Kidney epithelial cell (primary cell): ENCODE data around the gene ARF6. TPM values are rescaled to one million over a fixed set of nuclear protein-coding genes. Genes with fewer than 3 reads are reported as not detected.
A peak's percentile ranks its signal among the peaks of the same experiment; 100 is the strongest.

Experiments used
- DNase-seq: peaks from one replicate; pipeline ENCODE4 v3.0.0-alpha.2; 2010; ENCODE audit warnings: low read depth
- H3K27me3 ChIP-seq: 2 replicates; pipeline ENCODE4 v1.6.0; 2011; ENCODE audit warnings: low read length; ENCODE audit not compliant: control insufficient read depth, insufficient read depth
- H3K36me3 ChIP-seq: 2 replicates; pipeline ENCODE4 v1.5.1; 2011; ENCODE audit warnings: low read length; ENCODE audit not compliant: control insufficient read depth, insufficient read depth
- H3K4me3 ChIP-seq: 2 replicates; pipeline ENCODE4 v1.5.1; 2011; ENCODE audit warnings: low read depth, mild to moderate bottlenecking, control low read depth, low read length
- total RNA-seq: library from RNA; depleted of rRNA; stranded (reverse); fragments of >200 nt; gene quantifications from 2 replicates; pipeline ENCODE4 v1.2.3, GENCODE V29; 2015
- TF ChIP-seq, protein P1 (sequence below): IDR thresholded peaks from 2 replicates; pipeline ENCODE4 v1.5.1; 2011; ENCODE audit warnings: mild to moderate bottlenecking, moderate library complexity, low read length, control low read depth, inconsistent platforms; ENCODE audit not compliant: insufficient read depth, poor library complexity, severe bottlenecking

ARF6 gene
- total RNA-seq, 1 donor from 2014 or later: 76.3 TPM

- TF ChIP-seq, protein P1, sequence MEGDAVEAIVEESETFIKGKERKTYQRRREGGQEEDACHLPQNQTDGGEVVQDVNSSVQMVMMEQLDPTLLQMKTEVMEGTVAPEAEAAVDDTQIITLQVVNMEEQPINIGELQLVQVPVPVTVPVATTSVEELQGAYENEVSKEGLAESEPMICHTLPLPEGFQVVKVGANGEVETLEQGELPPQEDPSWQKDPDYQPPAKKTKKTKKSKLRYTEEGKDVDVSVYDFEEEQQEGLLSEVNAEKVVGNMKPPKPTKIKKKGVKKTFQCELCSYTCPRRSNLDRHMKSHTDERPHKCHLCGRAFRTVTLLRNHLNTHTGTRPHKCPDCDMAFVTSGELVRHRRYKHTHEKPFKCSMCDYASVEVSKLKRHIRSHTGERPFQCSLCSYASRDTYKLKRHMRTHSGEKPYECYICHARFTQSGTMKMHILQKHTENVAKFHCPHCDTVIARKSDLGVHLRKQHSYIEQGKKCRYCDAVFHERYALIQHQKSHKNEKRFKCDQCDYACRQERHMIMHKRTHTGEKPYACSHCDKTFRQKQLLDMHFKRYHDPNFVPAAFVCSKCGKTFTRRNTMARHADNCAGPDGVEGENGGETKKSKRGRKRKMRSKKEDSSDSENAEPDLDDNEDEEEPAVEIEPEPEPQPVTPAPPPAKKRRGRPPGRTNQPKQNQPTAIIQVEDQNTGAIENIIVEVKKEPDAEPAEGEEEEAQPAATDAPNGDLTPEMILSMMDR: peak; percentile 82
- H3K36me3 ChIP-seq: no peaks in the 10 kb centered on the region
- peak overlapping the region; percentile 100 for H3K4me3 ChIP-seq
- no peaks in the 10 kb centered on the region for H3K27me3 ChIP-seq
- DNase-seq: peak; percentile 39
Measured at GRCh38 chr14:49853572-49854375, 39.1 kb upstream of the ARF6 start.

DNA sequence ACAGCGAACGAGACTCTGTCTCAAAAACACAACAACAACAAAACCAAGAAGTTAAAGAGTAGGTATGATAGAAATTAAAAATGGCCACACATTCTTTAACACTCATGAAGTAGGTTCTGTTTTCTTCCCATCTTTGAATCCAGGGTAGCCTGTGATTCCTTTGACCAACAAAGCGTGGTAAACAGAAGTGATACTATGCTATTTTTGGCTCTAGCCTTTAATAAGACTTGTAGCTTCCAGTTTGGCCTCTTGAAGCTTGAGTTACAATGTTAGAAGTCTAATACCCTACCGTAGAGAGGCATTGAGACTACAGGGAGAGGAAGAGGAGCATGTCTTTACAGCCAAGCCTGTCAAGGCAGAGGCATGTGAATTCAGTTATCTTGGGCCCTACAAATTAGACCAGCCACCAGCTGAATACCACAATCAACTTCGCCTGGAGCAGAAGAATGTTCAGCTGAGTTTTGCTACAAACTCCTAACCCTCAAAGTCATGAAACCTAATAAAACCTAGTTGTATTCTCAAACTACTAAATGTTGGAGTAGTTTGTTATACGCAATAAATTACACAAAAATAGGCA is 35.4 kb upstream of the ARF6 start:
- Histone ChIP-seq H3K4me3 (no peak overlapping the region), H3K27me3 (no peaks in the 10 kb centered on the region), H3K36me3 (no peaks in the 10 kb centered on the region)
- no peak for DNase-seq
- TF ChIP-seq, protein P1: no peak

- TF ChIP-seq, protein P1: no peak
- no peak for DNase-seq
- Histone ChIP-seq H3K36me3 (no peaks in the 10 kb centered on the region), H3K27me3 (no peaks in the 10 kb centered on the region), H3K4me3 (no peak overlapping the region)
Measured at GRCh38 chr14:49858383-49858782, 34.5 kb upstream of the ARF6 start.

- Histone ChIP-seq H3K27me3 (no peaks in the 10 kb centered on the region), H3K4me3 (peak overlapping the region; percentile 62), H3K36me3 (no peaks in the 10 kb centered on the region)
- DNase-seq: no peak
- TF ChIP-seq, protein P1: no peak
Measured at GRCh38 chr14:49860988-49861698, 31.7 kb upstream of the ARF6 start.

GRCh38 chr14:49861699-49862088 is 31.2 kb upstream of the ARF6 start:
- peak; percentile 67 for DNase-seq
- Histone ChIP-seq H3K27me3 (no peaks in the 10 kb centered on the region), H3K36me3 (no peaks in the 10 kb centered on the region), H3K4me3 (peak overlapping the region; percentile 62)
- TF ChIP-seq, protein P1: no peak
